HCT116 (cell line): ENCODE data around the gene CDKN2B-AS1. TPM values are rescaled to one million over a fixed set of nuclear protein-coding genes. Genes with fewer than 3 reads are reported as not detected.

Source experiments
- ATAC-seq: fragments of 200-7000 bp; cut with Tn5 transposase; 2 replicates; pipeline ENCODE4 v1.9.1; 2020; ENCODE audit warnings: mild to moderate bottlenecking, moderate library complexity
- BruUV-seq: library from RNA; stranded (reverse); fragments of 400-500 nt; replicated peaks from 2 replicates; lab custom pipeline; 2021; lab: Mats Ljungman, UMichigan
- CTCF ChIA-PET: fragments of 300-600 bp; sonication (Branson Sonifier 250); formaldehyde crosslinking; loops from one replicate; lab custom pipeline; 2021; ENCODE audit warnings: antibody characterized with exemption; lab: Charles Lee
- POLR2A ChIA-PET: fragments of 300-600, 350-600 bp; sonication (Branson Sonifier 250); formaldehyde crosslinking; loops from one replicate; lab custom pipeline; 2021; ENCODE audit warnings: antibody characterized with exemption; lab: Charles Lee
- RAD21 ChIA-PET, 2 experiments: fragments of 300-600 bp; sonication (Branson Sonifier 250); formaldehyde crosslinking; loops; one replicate each; lab custom pipeline; 2023; ENCODE audit warnings: low total read pairs in 2 of 2; ENCODE audit not compliant: uncharacterized antibody in 2 of 2, unreplicated experiment in 2 of 2, low non-redundant PET in 1 of 2; lab: Charles Lee
- DNase-seq: peaks from one replicate; pipeline ENCODE4 v3.0.0-alpha.2; 2010; ENCODE audit warnings: low read depth, low spot score
- H2AFZ ChIP-seq: fragments of 200-600 bp; shearing (Covaris generic), sonication (generic); 2 replicates; pipeline ENCODE4 v1.6.1; 2017; ENCODE audit warnings: low read depth, mixed run types, mixed read lengths, antibody characterized with exemption, low read length; ENCODE audit not compliant: poor library complexity, severe bottlenecking
- H3K27ac ChIP-seq: 2 replicates; pipeline ENCODE4 v1.5.1; 2012; ENCODE audit warnings: low read depth, low read length
- H3K27me3 ChIP-seq: fragments of 200-600 bp; sonication (generic); 2 replicates; pipeline ENCODE4 v1.6.1; 2016; ENCODE audit warnings: mixed run types, low read length, mixed read lengths; ENCODE audit not compliant: insufficient read depth
- H3K36me3 ChIP-seq, 2 experiments: fragments of 200-500 bp in 1 of 2; fragments of 200-600 bp in 1 of 2; sonication (Bioruptor generic) in 1 of 2; sonication (generic) in 1 of 2; 2 replicates each; pipeline versions ENCODE4 v1.5.1 to v1.6.1; 2014 to 2016; ENCODE audit warnings: low read length in 2 of 2, inconsistent platforms in 1 of 2, mixed read lengths in 1 of 2, mixed run types in 1 of 2; ENCODE audit not compliant: insufficient read depth in 2 of 2, control insufficient read depth in 1 of 2
- H3K4me1 ChIP-seq, 2 experiments: fragments of 200-600 bp in 1 of 2; sonication (generic) in 1 of 2; 2 replicates each; pipeline versions ENCODE4 v1.5.1 to v1.6.1; 2012 to 2017; ENCODE audit warnings: low read length in 2 of 2, inconsistent platforms in 1 of 2, mild to moderate bottlenecking in 1 of 2, mixed read lengths in 1 of 2, mixed run types in 1 of 2, moderate library complexity in 1 of 2; ENCODE audit not compliant: insufficient read depth in 2 of 2, control insufficient read depth in 1 of 2
- H3K4me2 ChIP-seq: fragments of 200-600 bp; sonication (generic); 2 replicates; pipeline ENCODE4 v1.6.1; 2017; ENCODE audit warnings: mixed run types, low read length, mixed read lengths
- H3K4me3 ChIP-seq, 2 experiments: fragments of 200-600 bp in 1 of 2; sonication (generic) in 1 of 2; replicated peaks in 1 of 2; 2 replicates each; pipeline ENCODE4 v1.5.1; 2011 to 2016; ENCODE audit warnings: low read length in 2 of 2, control low read depth in 1 of 2, low read depth in 1 of 2, mild to moderate bottlenecking in 1 of 2, mixed read lengths in 1 of 2, mixed run types in 1 of 2
- H3K79me2 ChIP-seq: fragments of 200-600 bp; sonication (generic); 2 replicates; pipeline ENCODE4 v1.6.1; 2017; ENCODE audit warnings: mild to moderate bottlenecking, mixed run types, low read length, moderate library complexity, mixed read lengths; ENCODE audit not compliant: insufficient read depth
- H3K9ac ChIP-seq: fragments of 200-600 bp; sonication (generic); 2 replicates; pipeline ENCODE4 v1.6.1; 2016; ENCODE audit warnings: low read length, mixed read lengths
- H3K9me2 ChIP-seq: fragments of 200-600 bp; sonication (generic), shearing (Covaris generic); 2 replicates; pipeline ENCODE4 v1.6.1; 2017; ENCODE audit warnings: mixed run types, mild to moderate bottlenecking, moderate library complexity; ENCODE audit not compliant: insufficient read depth
- H3K9me3 ChIP-seq, 2 experiments: fragments of 200-500 bp in 1 of 2; fragments of 200-600 bp in 1 of 2; sonication (Bioruptor generic) in 1 of 2; sonication (generic) in 1 of 2; 2 replicates each; pipeline ENCODE4 v1.6.1; 2014 to 2017; ENCODE audit warnings: low read length in 2 of 2, mixed read lengths in 2 of 2, inconsistent platforms in 1 of 2, low read depth in 1 of 2, mild to moderate bottlenecking in 1 of 2, mixed run types in 1 of 2, moderate library complexity in 1 of 2; ENCODE audit not compliant: control insufficient read depth in 1 of 2, insufficient read depth in 1 of 2
- H4K20me1 ChIP-seq: fragments of 200-600 bp; sonication (generic), shearing (Covaris generic); 2 replicates; pipeline ENCODE4 v1.6.1; 2017; ENCODE audit warnings: mixed run types, mild to moderate bottlenecking, moderate library complexity; ENCODE audit not compliant: insufficient read depth
- CBX3 ChIP-seq: IDR thresholded peaks from 2 replicates; pipeline ENCODE4 v1.6.1; 2012; ENCODE audit warnings: low read depth
- CEBPB ChIP-seq: IDR thresholded peaks from 2 replicates; pipeline ENCODE4 v1.6.1; 2012; ENCODE audit warnings: low read depth
- EGR1 ChIP-seq: IDR thresholded peaks from 2 replicates; pipeline ENCODE4 v1.6.1; 2012; ENCODE audit warnings: low read depth
- EZH2 ChIP-seq: fragments of 200-600 bp; sonication (generic); IDR thresholded peaks from 2 replicates; pipeline ENCODE4 v1.6.1; 2017; ENCODE audit warnings: antibody characterized with exemption, mixed run types
- MAX ChIP-seq: IDR thresholded peaks from 2 replicates; pipeline ENCODE4 v1.6.1; 2012
- POLR2A ChIP-seq: IDR thresholded peaks from 2 replicates; pipeline ENCODE4 v1.7.0; 2011; ENCODE audit warnings: borderline replicate concordance; ENCODE audit not compliant: insufficient read depth, insufficient read length; ENCODE audit errors: extremely low read depth
- SP1 ChIP-seq: IDR thresholded peaks from 2 replicates; pipeline ENCODE4 v1.6.1; 2012; ENCODE audit warnings: low read depth
- SRF ChIP-seq: IDR thresholded peaks from 2 replicates; pipeline ENCODE4 v1.6.1; 2012; ENCODE audit warnings: low read depth
- TCF7L2 ChIP-seq: IDR thresholded peaks from 2 replicates; pipeline ENCODE4 v1.7.0; 2011; ENCODE audit warnings: borderline replicate concordance, inconsistent platforms; ENCODE audit not compliant: insufficient read depth, insufficient read length; ENCODE audit errors: extremely low read depth
- YY1 ChIP-seq: IDR thresholded peaks from 2 replicates; pipeline ENCODE4 v1.6.1; 2011; ENCODE audit warnings: low read length, low read depth, moderate library complexity, mild to moderate bottlenecking; ENCODE audit not compliant: insufficient replicate concordance; ENCODE audit errors: extremely low read depth
- ZFX ChIP-seq: fragments of 450-650 bp; IDR thresholded peaks from 2 replicates; pipeline ENCODE4 v1.6.1; 2017
- ZNF274 ChIP-seq: fragments of 200-500 bp; sonication (Bioruptor generic); IDR thresholded peaks from 2 replicates; pipeline ENCODE4 v1.6.1; 2014; ENCODE audit warnings: mild to moderate bottlenecking, low read depth, low read length, inconsistent platforms
- intact Hi-C: fragments of 100-400 bp; cut with micrococcal nuclease; formaldehyde crosslinking; loops from 2 replicates; pipeline ENCODE4 v1.10.0; 2022
- total RNA-seq: library from RNA; stranded (reverse); gene quantifications from one replicate; pipeline ENCODE4 v1.2.1, GENCODE V29; 2021; ENCODE audit not compliant: unreplicated experiment

CDKN2B-AS1 gene
- total RNA-seq, 1 experiment from 2014 or later = 1.7 TPM

GRCh38 chr9:21996438-21996837, 1.8 kb downstream of the CDKN2B-AS1 start:
- H2AFZ ChIP-seq = peak overlapping the region; percentile 59
- no peaks in the 10 kb centered on the region for H4K20me1 ChIP-seq
- H3K9ac ChIP-seq = peak overlapping the region; percentile 86
- H3K4me2 ChIP-seq = peak overlapping the region; percentile 91
- CTCF ChIA-PET = interaction anchor here (3.2 kb wide), 1 partner anchor 12 kb away, joined by 36 read pairs; the partner anchor contains the start of gene CDKN2B
- ATAC-seq (no peak), DNase-seq (no peak)
- H3K9me3 ChIP-seq = no peaks in the 10 kb centered on the region
- H3K79me2 ChIP-seq = peaks cover 43% of the 10 kb centered on the region
- intact Hi-C loops = no loop called here
- no peaks in the 10 kb centered on the region for H3K9me2 ChIP-seq
- no peaks in the 10 kb centered on the region for H3K27me3 ChIP-seq
- TF ChIP-seq POLR2A (no peak), MAX (no peak), EZH2 (no peak), ZFX (no peak), CEBPB (no peak), SRF (peak; percentile 62), YY1 (no peak), CBX3 (no peak)
- POLR2A ChIA-PET = no interaction called here
- RAD21 ChIA-PET = no interaction called here
- BruUV-seq = no TSS peak
- H3K36me3 ChIP-seq = no peaks in the 10 kb centered on the region
- peak overlapping the region; percentile 79 to 81 for H3K4me3 ChIP-seq
- peak overlapping the region; percentile 89; the same call in 1 of the 2 replicates for H3K27ac ChIP-seq
- peaks cover 4 to 19% of the 10 kb centered on the region in 2 experiments; a peak in 3 of 4 replicates for H3K4me1 ChIP-seq

GRCh38 chr9:21996858-21997257, 2.3 kb downstream of the CDKN2B-AS1 start:
- Histone ChIP-seq H3K27ac (no peak overlapping the region), H3K79me2 (peaks cover 39% of the 10 kb centered on the region), H3K9me3 (no peaks in the 10 kb centered on the region), H3K9me2 (no peaks in the 10 kb centered on the region), H4K20me1 (no peaks in the 10 kb centered on the region), H3K36me3 (no peaks in the 10 kb centered on the region), H3K9ac (0 out of 2 replicates have a peak overlapping the region, but pooled peaks have one; percentile 86), H3K4me3 (no peak overlapping the region; a peak in 1 of 4 replicates), H3K4me2 (peak overlapping the region; percentile 91), H3K27me3 (no peaks in the 10 kb centered on the region), H3K4me1 (peaks cover 4 to 19% of the 10 kb centered on the region in 2 experiments; a peak in 3 of 4 replicates), H2AFZ (no peak overlapping the region)
- ChIA-PET CTCF (interaction anchor here (1.3 to 3.2 kb wide), 2 partner anchors 12 kb away, joined by 8 to 36 read pairs; partner anchors contain the start of gene CDKN2B), POLR2A (no interaction called here), RAD21 (no interaction called here)
- BruUV-seq = no TSS peak
- ATAC-seq = no peak
- intact Hi-C loops = no loop called here
- no peak for DNase-seq
- no peak for TF ChIP-seq EGR1
- TF ChIP-seq SP1 = no peak
- no peak for TF ChIP-seq ZNF274
- no peak for TF ChIP-seq TCF7L2
